Measurements from ENCODE around the gene CLMN.

GRCh38 chr14:95138876-95139275, 180.8 kb downstream of the CLMN start:
- TF ChIP-seq TAF1 (IDR thresholded peaks at IDR 0.05; ENCODE audit: low read depth, low read length) = no peak
- TF ChIP-seq POLR2A (IDR thresholded peaks at IDR 0.05; ENCODE audit: low read depth, low read length) = no peak
- TF ChIP-seq POLR2AphosphoS5 (IDR thresholded peaks at IDR 0.05; ENCODE audit: low read depth, low read length) = no peak

All from GM12891 (cell line).